Measurements from ENCODE around the gene FIGLA. TPM values are rescaled to one million over a fixed set of nuclear protein-coding genes. Genes with fewer than 3 reads are reported as not detected.

The FIGLA gene
- total RNA-seq, 1 experiment from 2014 or later, result not detected

GRCh38 chr2:70767079-70767698 is 23.3 kb downstream of the FIGLA start:
- Mint-ChIP-seq H3K36me3 (ENCODE audit: insufficient read depth in 1 of 3, low read depth in 3 of 3) (peaks cover 4 to 7% (median 5%) of the 10 kb centered on the region in 3 experiments; a peak in 6 of 7 replicates), H3K9me3 (no peaks in the 10 kb centered on the region; a peak in 1 of 5 replicates), H3K4me1 (peaks cover 48 to 53% of the 10 kb centered on the region in 2 experiments), H3K27me3 (ENCODE audit: low read depth) (peaks cover 3% of the 10 kb centered on the region; the same call in 1 of the 2 replicates), H3K27ac (peak overlapping the region; percentile 76 to 98 (median 83); a peak in 5 of 7 replicates), H3K4me3 (peak overlapping the region; percentile 80 to 94)
- Histone ChIP-seq H3T11ph (ENCODE audit: low read length) (no peak overlapping the region), H3K79me2 (ENCODE audit: insufficient read depth, low read length) (peaks cover 31% of the 10 kb centered on the region; the same call in 1 of the 2 replicates), H4K20me1 (ENCODE audit: control insufficient read depth, insufficient read depth, insufficient read length) (no peaks in the 10 kb centered on the region), H2BK12ac (ENCODE audit: insufficient read length, low read depth, low read length) (no peak overlapping the region), H3K23ac (ENCODE audit: insufficient read length, low read depth, low read length) (no peak overlapping the region), H4K8ac (replicated peaks; ENCODE audit: insufficient read length, low read depth, low read length) (no peak overlapping the region), H3K9ac (ENCODE audit: extremely low read depth, insufficient read length, low read length) (peak overlapping the region; percentile 53), H3K27ac (ENCODE audit: insufficient read length, low read depth, low read length) (no peak overlapping the region), H2BK20ac (ENCODE audit: low read depth, low read length, poor library complexity, severe bottlenecking) (no peak overlapping the region), H2BK15ac (ENCODE audit: low read depth, low read length) (no peak overlapping the region), H3K4me2 (ENCODE audit: insufficient read depth, insufficient read length, low read length) (peak overlapping the region; percentile 95), H3K4ac (ENCODE audit: low read depth, low read length) (no peak overlapping the region), H3K79me1 (ENCODE audit: insufficient read depth, low read depth, low read length, poor library complexity, severe bottlenecking) (no peaks in the 10 kb centered on the region), H4K5ac (ENCODE audit: insufficient read length, low read depth, low read length) (no peak overlapping the region), H2BK5ac (ENCODE audit: insufficient read length, low read length) (no peak overlapping the region), H2BK120ac (ENCODE audit: low read depth, low read length, poor library complexity, severe bottlenecking) (no peak overlapping the region), H3K56ac (ENCODE audit: insufficient read length, low read depth, low read length) (no peak overlapping the region), H3K14ac (ENCODE audit: insufficient read depth, low read length) (peak overlapping the region; percentile 86; the same call in 1 of the 2 replicates), H3K4me1 (ENCODE audit: insufficient read depth, low read length) (peaks cover 16% of the 10 kb centered on the region; the same call in 1 of the 2 replicates), H3K18ac (ENCODE audit: insufficient read length, low read depth, low read length) (peak overlapping the region; percentile 0), H2AFZ (ENCODE audit: low read length) (no peak overlapping the region), H2AK5ac (ENCODE audit: insufficient read length, low read length) (no peak overlapping the region), H3K27me3 (ENCODE audit: insufficient read depth, low read length) (no peaks in the 10 kb centered on the region), H3K23me2 (ENCODE audit: insufficient read length, low read depth, low read length, poor library complexity, severe bottlenecking) (peaks cover 5% of the 10 kb centered on the region), H3K9me3 (ENCODE audit: control insufficient read depth, low read depth, low read length) (no peaks in the 10 kb centered on the region), H4K91ac (ENCODE audit: insufficient read length, low read depth, low read length) (no peak overlapping the region)
- no CpG with 5 or more reads among the region's 51 CpGs for WGBS (ENCODE audit: extremely low coverage, insufficient read length, low lambda C conversion rate)
- no peak for TF ChIP-seq CTCF (conservative IDR thresholded peaks at IDR 0.05)
- DNase-seq, result peak; percentile 83

Measured in H9 (cell line).